GM12891 (cell line): ENCODE data around the gene GPRIN3.

ENCODE experiments used
- DNase-seq: peaks from one replicate; pipeline ENCODE4 v3.0.0; 2011; ENCODE audit warnings: low spot score; ENCODE audit not compliant: insufficient read length
- FAIRE-seq: peaks from 2 replicates; lab custom pipeline; 2011; peaks lifted over from hg19 to GRCh38; lab: Jason Lieb, UNC
- PAX5 ChIP-seq: IDR thresholded peaks from 2 replicates; pipeline ENCODE4 v1.6.1; 2011; ENCODE audit warnings: low read length, moderate library complexity, mild to moderate bottlenecking; ENCODE audit not compliant: insufficient read depth, severe bottlenecking
- POLR2A ChIP-seq: IDR thresholded peaks from 2 replicates; pipeline ENCODE4 v1.6.1; 2011; ENCODE audit warnings: low read depth, low read length, control low read depth
- POLR2AphosphoS5 ChIP-seq: IDR thresholded peaks from 2 replicates; pipeline ENCODE4 v1.6.1; 2011; ENCODE audit warnings: low read depth, low read length, control low read depth
- POU2F2 ChIP-seq: IDR thresholded peaks from 2 replicates; pipeline ENCODE4 v1.6.1; 2011; ENCODE audit warnings: low read depth, mild to moderate bottlenecking, control low read depth, low read length, moderate library complexity
- SPI1 ChIP-seq: IDR thresholded peaks from 2 replicates; pipeline ENCODE4 v1.6.1; 2011; ENCODE audit warnings: low read depth, low read length, control low read depth
- TAF1 ChIP-seq: IDR thresholded peaks from 2 replicates; pipeline ENCODE4 v1.6.1; 2011; ENCODE audit warnings: low read depth, low read length, control low read depth

Gene GPRIN3

DNA sequence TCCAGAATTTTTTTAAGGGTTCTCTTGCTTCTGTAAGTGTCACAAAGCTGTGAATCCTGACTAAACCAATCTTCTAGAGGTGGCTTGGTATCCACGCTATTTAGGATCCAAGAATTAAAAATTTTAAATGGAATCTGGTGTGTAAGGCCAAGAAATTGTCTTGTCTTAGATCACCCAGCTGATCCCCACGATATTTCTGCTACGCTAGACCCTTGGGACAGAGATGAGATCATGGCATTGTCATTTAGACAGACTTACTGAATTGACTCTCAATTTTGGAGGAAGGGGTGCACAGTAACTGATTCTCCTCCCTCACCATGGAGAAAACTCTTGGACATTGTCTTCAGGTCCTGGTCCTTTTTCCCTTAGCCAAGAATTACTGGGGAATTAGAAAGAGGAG is 5.7 kb downstream of the GPRIN3 start:
- DNase-seq = no peak
- no peak for FAIRE-seq
- TF ChIP-seq SPI1 (no peak), TAF1 (no peak), POU2F2 (no peak), POLR2A (no peak), POLR2AphosphoS5 (no peak), PAX5 (no peak)

GRCh38 chr4:89301003-89301402 is 6.6 kb downstream of the GPRIN3 start:
- FAIRE-seq = no peak
- no peak for DNase-seq
- TF ChIP-seq POLR2AphosphoS5 (no peak), POU2F2 (no peak), SPI1 (no peak), POLR2A (no peak), TAF1 (no peak), PAX5 (no peak)

GRCh38 chr4:89300499-89300898 is 7.1 kb downstream of the GPRIN3 start:
- FAIRE-seq (no peak), DNase-seq (no peak)
- TF ChIP-seq POU2F2 (no peak), POLR2AphosphoS5 (no peak), TAF1 (no peak), PAX5 (no peak), SPI1 (no peak), POLR2A (no peak)

- DNase-seq = no peak
- TF ChIP-seq SPI1 = no peak
- no peak for TF ChIP-seq TAF1
- FAIRE-seq = no peak
Observed at GRCh38 chr4:89300060-89300459, 7.5 kb downstream of the GPRIN3 start.

DNA sequence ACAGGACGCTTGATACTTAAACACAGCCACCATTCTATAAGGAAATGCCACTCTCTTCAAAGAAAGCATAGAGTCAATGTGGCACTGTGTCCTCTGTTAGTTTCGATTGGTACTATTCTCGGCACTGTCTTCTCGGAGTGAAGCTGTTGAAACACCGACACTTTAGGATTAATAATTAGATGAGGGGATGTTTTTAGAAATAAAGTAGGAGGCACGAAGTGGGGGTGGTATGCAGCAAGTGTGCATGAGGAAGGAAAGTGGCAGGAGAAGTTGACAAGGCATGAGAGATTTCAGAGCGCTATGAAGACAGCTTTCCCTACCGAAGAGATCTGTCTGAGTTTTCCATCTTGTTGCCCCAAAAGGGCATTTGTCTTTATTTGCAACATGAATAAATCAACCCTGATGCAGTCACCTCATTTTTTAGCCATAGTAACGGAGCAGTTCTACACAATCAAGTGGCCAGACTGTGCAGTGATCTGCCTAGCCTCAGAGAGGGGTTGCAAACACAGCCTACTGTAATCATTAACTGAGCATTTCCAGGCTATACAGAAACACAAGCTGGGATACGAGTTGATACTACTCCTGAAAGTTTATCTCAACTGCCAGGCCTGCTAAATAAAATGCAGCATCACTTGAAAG is 8.3 kb downstream of the GPRIN3 start:
- FAIRE-seq = no peak
- DNase-seq = no peak
- TF ChIP-seq POLR2A (no peak), SPI1 (no peak), PAX5 (no peak), POLR2AphosphoS5 (no peak), TAF1 (no peak), POU2F2 (no peak)

- DNase-seq (no peak), FAIRE-seq (no peak)
- no peak for TF ChIP-seq POLR2A
- TF ChIP-seq SPI1 = no peak
- no peak for TF ChIP-seq POU2F2
- TF ChIP-seq TAF1 = no peak
- TF ChIP-seq PAX5 = no peak
Observed at GRCh38 chr4:89298788-89299152, 8.8 kb downstream of the GPRIN3 start.

- FAIRE-seq = no peak
- TF ChIP-seq PAX5 (no peak), POU2F2 (no peak), TAF1 (no peak), POLR2A (no peak), POLR2AphosphoS5 (no peak), SPI1 (no peak)
Observed at GRCh38 chr4:89298155-89298554, 9.4 kb downstream of the GPRIN3 start.

DNA sequence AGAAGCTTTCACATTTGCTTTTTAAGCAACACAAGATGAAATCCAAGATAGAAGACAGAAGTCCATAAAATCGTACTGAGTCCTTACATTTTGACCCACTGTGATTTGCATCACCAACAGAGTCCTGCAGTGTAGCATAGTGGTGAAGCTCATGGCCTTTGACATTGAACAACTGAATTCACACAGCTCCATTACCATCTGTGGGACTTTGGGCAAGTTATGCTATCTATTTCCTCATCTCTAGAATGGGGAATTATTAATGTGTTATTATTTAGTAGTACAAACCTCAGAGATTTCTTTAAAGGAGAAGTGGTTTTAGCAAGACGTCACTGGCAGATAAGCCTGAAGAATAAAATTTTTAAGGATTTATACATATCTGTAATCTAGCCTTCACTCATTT is 10.7 kb downstream of the GPRIN3 start:
- TF ChIP-seq PAX5 (no peak), TAF1 (no peak), POLR2A (no peak), POU2F2 (no peak), POLR2AphosphoS5 (no peak), SPI1 (no peak)
- no peak for FAIRE-seq
- no peak for DNase-seq

More at GRCh38 chr4:89298155-89298554, 9.4 kb downstream of the GPRIN3 start:
- no peak for DNase-seq

- DNase-seq = no peak
- FAIRE-seq = no peak
- no peak for TF ChIP-seq POU2F2
- no peak for TF ChIP-seq POLR2A
- no peak for TF ChIP-seq TAF1
- TF ChIP-seq PAX5 = no peak
- TF ChIP-seq POLR2AphosphoS5 = no peak
- no peak for TF ChIP-seq SPI1
Observed at GRCh38 chr4:89296399-89296798, 11.2 kb downstream of the GPRIN3 start.

DNA sequence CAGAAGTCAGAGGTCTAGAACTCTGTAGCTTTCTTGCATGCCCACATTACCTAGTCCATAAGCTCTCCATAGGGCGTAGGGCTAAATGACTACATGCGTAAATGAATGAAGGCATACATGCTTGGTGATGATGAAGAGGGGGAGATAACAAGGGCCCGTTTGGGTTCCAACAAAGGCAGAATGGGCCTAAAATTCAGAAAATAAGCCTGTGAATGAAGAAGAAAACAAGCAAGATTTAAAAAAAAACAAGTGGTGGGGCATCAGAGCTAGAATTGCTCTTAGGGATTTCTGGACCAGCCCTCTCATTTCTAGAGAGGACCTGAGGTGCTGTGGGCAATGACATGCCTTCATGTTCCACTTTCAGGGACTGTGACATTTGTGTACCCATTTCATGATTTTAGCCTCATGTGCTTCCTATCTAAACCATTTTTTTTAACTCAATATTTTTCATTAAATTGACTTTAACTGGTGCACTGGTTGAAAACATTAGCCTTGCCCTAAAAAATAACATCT is 12.1 kb downstream of the GPRIN3 start:
- DNase-seq = no peak
- no peak for TF ChIP-seq SPI1
- TF ChIP-seq PAX5 = no peak
- TF ChIP-seq POLR2A = no peak
- no peak for TF ChIP-seq POU2F2
- no peak for TF ChIP-seq POLR2AphosphoS5
- TF ChIP-seq TAF1 = no peak
- FAIRE-seq = no peak
